HG03280 (cell line): Measurements from ENCODE around the gene GPR31.

Source experiments
- ATAC-seq: cut with Tn5 transposase; IDR thresholded peaks from one replicate; pipeline ENCODE4 v1.9.1; 2021; ENCODE audit warnings: mild to moderate bottlenecking, moderate library complexity; ENCODE audit not compliant: unreplicated experiment

Gene GPR31

GRCh38 chr6:167120583-167120903, 37.2 kb downstream of the GPR31 start:
- ATAC-seq: no peak

- no peak for ATAC-seq
Measured at GRCh38 chr6:167119670-167120582, 37.9 kb downstream of the GPR31 start.

DNA sequence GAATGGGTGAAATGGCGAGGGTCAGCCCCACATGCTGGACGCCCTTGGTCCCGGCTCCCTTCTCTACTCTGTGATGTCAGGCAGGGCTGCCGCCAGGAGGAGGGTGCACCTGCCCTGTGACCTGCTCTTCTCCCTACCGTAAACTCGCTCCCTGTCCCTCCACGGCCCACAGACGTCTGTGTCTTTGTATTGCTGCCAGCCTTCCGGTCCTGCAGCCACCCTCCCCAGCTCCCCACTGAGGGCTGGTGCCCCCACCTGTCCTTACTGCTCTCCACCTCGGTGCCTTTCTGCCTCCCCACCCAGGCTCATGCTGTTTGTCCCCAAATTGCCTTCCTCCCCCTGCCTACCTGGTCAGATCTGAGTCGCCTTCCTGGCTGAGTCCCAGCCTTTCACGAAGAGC, 38.9 kb downstream of the GPR31 start:
- ATAC-seq: no peak

GRCh38 chr6:167118006-167118405, 39.8 kb downstream of the GPR31 start:
- ATAC-seq: no peak

- ATAC-seq: no peak
Measured at GRCh38 chr6:167116838-167117228, 40.9 kb downstream of the GPR31 start.

DNA sequence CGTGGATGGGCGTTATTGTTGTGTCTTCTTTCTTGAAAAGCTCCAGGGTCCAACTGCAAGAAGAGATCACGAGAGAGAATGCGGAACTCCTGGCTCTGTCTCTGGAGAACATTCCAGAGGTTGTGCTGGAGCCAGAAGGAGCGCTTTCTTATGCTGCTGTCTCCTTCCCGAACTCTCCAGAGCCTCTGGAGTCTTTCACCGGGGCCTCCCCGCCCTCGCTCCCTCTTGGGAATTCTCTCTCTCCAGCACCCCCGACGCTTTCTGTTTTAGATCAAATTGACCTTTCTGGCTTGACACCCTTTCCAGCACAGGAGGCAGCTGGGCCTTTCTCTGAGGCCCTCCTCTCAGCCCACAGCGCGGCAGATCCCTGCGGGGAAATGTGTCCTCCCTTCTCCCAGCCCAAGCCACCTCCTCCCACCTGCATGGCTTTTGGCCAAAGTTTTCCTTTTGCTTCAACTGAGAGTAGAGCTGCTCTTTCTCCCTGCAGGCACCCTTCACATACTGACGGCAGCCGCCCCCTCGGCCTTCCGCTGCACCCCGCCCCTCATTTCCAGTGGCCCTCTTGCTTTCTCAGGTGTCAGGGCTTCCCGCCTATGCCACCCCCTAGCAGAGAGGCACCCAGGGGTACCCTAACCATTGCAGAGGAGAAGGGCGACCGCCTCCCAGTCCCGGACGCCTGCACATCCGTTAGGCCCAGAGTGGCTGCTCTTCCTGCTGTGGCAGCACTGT, 41.5 kb downstream of the GPR31 start:
- ATAC-seq: no peak

GRCh38 chr6:167115054-167115453, 42.7 kb downstream of the GPR31 start:
- ATAC-seq: no peak

GRCh38 chr6:167113935-167114910, 43.6 kb downstream of the GPR31 start:
- ATAC-seq: peak; percentile 86

- peak; percentile 47 for ATAC-seq
Measured at GRCh38 chr6:167113047-167113754, 44.6 kb downstream of the GPR31 start.

DNA sequence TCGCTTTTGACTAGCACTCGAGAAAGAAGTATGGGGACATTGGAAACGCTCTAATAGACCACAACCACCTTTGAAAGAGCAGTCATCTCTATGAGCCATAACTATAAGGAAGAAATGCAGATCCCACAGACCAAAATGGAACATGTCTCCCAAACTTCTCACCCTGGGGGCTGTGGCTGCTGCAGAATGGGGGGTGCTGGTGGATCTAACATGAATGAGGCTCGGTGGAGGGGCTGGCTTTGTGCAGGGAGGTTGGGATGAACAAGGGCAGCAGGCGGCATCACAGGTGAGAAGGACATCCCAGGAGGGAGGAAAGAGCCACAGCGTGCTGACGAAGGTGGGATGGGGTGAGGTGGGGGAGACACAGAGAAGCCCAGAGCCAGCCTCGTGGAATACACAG, 45.4 kb downstream of the GPR31 start:
- no peak for ATAC-seq

GRCh38 chr6:167111597-167111996, 46.2 kb downstream of the GPR31 start:
- ATAC-seq: no peak

GRCh38 chr6:167109651-167110050, 48.1 kb downstream of the GPR31 start:
- ATAC-seq: no peak

DNA sequence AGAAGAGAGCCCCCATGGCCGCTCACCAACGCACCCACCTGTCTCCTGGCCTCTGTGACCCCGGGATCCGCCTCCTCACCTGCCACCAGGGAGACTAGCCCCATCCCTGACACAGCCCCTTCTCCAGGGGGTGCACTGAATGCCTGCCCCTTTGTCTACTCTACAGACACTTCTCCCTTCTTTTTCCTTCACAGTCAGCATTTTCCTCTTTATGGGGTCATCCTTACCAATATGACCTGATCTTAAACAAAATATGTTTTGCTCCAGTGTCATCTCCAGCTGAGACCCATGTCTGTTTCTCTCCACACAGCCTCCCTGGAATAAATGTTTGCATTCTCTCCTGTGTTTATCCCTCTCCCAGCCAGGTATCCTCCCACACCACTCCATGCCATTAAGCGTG, 49.5 kb downstream of the GPR31 start:
- no peak for ATAC-seq

DNA sequence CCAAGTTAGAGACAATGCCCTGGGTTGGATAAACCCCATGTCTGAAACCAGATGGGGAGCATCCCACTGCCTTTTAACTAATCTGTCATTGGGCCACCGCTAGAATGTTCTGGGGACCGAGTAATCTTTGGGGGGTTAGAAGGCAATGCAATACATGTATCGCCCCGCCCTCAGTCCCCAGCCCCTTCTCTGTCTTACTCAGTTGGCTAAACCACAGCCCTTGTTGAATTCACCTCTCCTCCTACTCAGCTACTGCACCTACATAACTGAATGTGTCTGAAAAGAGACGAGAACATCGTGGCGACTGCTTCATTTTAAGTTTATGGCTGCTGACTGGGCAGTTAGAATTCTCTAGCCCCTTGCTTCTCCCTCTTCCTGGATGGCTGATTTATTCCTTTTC, 50.0 kb downstream of the GPR31 start:
- no peak for ATAC-seq

GRCh38 chr6:167106406-167106805, 51.4 kb downstream of the GPR31 start:
- ATAC-seq: no peak
